ENCODE measurements around the gene SPDYE6. TPM values are rescaled to one million over a fixed set of nuclear protein-coding genes. Genes with fewer than 3 reads are reported as not detected.

The SPDYE6 gene
- total RNA-seq, 1 experiment from 2014 or later, result not detected

DNA sequence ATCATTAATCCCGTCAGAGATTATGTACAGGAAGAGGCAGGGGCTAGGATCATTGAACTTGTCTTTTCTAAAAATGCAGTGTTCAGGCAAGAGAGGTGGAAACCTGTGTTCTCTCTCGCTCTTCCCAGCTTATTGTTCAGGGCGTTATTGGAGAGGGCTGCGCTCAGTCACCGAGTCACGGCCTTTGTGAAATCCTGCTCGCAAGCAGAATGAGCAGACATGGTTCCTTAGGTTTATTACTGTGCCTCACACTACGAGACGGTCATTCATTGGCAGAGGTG lies 39.3 kb upstream of the SPDYE6 start (continued):
- no peak for TF ChIP-seq ZFX (IDR thresholded peaks at IDR 0.05)
- TF ChIP-seq EZH2 (IDR thresholded peaks at IDR 0.05), result no peak
- no peak for TF ChIP-seq SIN3A (IDR thresholded peaks at IDR 0.05; ENCODE audit: low read depth)
- no peak for TF ChIP-seq FOSL1 (IDR thresholded peaks at IDR 0.05; ENCODE audit: low read depth)

DNA sequence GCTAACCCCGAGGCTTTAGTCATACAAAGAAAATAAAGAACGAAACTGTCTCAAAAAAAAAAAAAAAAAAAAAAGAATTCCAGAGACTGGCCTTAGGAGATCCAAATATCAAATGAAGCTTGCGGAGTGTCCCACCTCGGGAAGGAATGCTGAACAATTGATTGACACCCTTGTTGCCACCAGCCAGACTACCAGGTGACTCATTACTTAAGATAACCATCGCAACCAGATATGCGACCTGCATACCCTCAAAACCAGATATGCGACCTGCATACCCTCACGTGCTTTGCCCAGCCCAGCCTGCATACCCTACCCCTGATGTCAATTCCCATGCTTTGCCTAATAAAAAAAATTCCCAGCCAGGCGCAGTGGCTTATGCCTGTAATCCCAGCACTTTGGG lies 37.2 kb upstream of the SPDYE6 start:
- CTCF ChIA-PET, result no interaction called here
- DNase-seq (ENCODE audit: low read depth, low spot score), result no peak
- no TSS peak for BruUV-seq (replicated peaks)

More for the DNA sequence above, 37.2 kb upstream of the SPDYE6 start:
- intact Hi-C loops (cut with micrococcal nuclease), result no loop called here
- peak overlapping the region; percentile 40 for H3K4me2 ChIP-seq (ENCODE audit: low read length)
- ChIA-PET POLR2A (no interaction called here), RAD21 (ENCODE audit: low non-redundant PET in 1 of 2, low total read pairs in 2 of 2, uncharacterized antibody in 2 of 2, unreplicated experiment in 2 of 2) (no interaction called here)
- peak overlapping the region; percentile 33; the same call in 1 of the 2 replicates for H3K27ac ChIP-seq (ENCODE audit: low read depth, low read length)
- H3K4me1 ChIP-seq (ENCODE audit: control insufficient read depth in 1 of 2, insufficient read depth in 2 of 2, low read length in 2 of 2), result peaks cover 24 to 31% of the 10 kb centered on the region in 2 experiments
- H3K9ac ChIP-seq (ENCODE audit: low read length), result no peak overlapping the region
- no peaks in the 10 kb centered on the region for H3K9me3 ChIP-seq (ENCODE audit: control insufficient read depth in 1 of 2, insufficient read depth in 1 of 2, low read depth in 1 of 2, low read length in 2 of 2)
- peaks cover 20% of the 10 kb centered on the region for H3K79me2 ChIP-seq (ENCODE audit: insufficient read depth, low read length)
- no peak overlapping the region for H2AFZ ChIP-seq (ENCODE audit: low read depth, low read length, poor library complexity, severe bottlenecking)
- no peaks in the 10 kb centered on the region for H3K9me2 ChIP-seq (ENCODE audit: insufficient read depth)
- no peak for TF ChIP-seq SP1 (IDR thresholded peaks at IDR 0.05; ENCODE audit: low read depth)
- TF ChIP-seq, protein P1, sequence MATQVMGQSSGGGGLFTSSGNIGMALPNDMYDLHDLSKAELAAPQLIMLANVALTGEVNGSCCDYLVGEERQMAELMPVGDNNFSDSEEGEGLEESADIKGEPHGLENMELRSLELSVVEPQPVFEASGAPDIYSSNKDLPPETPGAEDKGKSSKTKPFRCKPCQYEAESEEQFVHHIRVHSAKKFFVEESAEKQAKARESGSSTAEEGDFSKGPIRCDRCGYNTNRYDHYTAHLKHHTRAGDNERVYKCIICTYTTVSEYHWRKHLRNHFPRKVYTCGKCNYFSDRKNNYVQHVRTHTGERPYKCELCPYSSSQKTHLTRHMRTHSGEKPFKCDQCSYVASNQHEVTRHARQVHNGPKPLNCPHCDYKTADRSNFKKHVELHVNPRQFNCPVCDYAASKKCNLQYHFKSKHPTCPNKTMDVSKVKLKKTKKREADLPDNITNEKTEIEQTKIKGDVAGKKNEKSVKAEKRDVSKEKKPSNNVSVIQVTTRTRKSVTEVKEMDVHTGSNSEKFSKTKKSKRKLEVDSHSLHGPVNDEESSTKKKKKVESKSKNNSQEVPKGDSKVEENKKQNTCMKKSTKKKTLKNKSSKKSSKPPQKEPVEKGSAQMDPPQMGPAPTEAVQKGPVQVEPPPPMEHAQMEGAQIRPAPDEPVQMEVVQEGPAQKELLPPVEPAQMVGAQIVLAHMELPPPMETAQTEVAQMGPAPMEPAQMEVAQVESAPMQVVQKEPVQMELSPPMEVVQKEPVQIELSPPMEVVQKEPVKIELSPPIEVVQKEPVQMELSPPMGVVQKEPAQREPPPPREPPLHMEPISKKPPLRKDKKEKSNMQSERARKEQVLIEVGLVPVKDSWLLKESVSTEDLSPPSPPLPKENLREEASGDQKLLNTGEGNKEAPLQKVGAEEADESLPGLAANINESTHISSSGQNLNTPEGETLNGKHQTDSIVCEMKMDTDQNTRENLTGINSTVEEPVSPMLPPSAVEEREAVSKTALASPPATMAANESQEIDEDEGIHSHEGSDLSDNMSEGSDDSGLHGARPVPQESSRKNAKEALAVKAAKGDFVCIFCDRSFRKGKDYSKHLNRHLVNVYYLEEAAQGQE (IDR thresholded peaks at IDR 0.05; ENCODE audit: low read depth), result no peak
- TF ChIP-seq CEBPB (IDR thresholded peaks at IDR 0.05; ENCODE audit: low read depth), result no peak
- TF ChIP-seq TCF7L2 (IDR thresholded peaks at IDR 0.05; ENCODE audit: borderline replicate concordance, extremely low read depth, insufficient read depth, insufficient read length), result no peak
- TF ChIP-seq RAD21 (IDR thresholded peaks at IDR 0.05; ENCODE audit: low read depth), result no peak
- no peak for TF ChIP-seq SIN3A (IDR thresholded peaks at IDR 0.05; ENCODE audit: low read depth)
- no peak for TF ChIP-seq JUND (IDR thresholded peaks at IDR 0.05)
- TF ChIP-seq, protein P2, sequence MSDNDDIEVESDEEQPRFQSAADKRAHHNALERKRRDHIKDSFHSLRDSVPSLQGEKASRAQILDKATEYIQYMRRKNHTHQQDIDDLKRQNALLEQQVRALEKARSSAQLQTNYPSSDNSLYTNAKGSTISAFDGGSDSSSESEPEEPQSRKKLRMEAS (IDR thresholded peaks at IDR 0.05), result no peak
- TF ChIP-seq EGR1 (IDR thresholded peaks at IDR 0.05; ENCODE audit: low read depth), result no peak
- TF ChIP-seq ELF1 (IDR thresholded peaks at IDR 0.05; ENCODE audit: borderline replicate concordance, low read depth), result no peak
- no peak for TF ChIP-seq YY1 (IDR thresholded peaks at IDR 0.05; ENCODE audit: extremely low read depth, insufficient replicate concordance, low read depth, low read length)
- TF ChIP-seq, protein P3, sequence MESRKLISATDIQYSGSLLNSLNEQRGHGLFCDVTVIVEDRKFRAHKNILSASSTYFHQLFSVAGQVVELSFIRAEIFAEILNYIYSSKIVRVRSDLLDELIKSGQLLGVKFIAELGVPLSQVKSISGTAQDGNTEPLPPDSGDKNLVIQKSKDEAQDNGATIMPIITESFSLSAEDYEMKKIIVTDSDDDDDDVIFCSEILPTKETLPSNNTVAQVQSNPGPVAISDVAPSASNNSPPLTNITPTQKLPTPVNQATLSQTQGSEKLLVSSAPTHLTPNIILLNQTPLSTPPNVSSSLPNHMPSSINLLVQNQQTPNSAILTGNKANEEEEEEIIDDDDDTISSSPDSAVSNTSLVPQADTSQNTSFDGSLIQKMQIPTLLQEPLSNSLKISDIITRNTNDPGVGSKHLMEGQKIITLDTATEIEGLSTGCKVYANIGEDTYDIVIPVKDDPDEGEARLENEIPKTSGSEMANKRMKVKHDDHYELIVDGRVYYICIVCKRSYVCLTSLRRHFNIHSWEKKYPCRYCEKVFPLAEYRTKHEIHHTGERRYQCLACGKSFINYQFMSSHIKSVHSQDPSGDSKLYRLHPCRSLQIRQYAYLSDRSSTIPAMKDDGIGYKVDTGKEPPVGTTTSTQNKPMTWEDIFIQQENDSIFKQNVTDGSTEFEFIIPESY (IDR thresholded peaks at IDR 0.05; ENCODE audit: extremely low read depth, insufficient replicate concordance, low read length), result no peak
- no peak for TF ChIP-seq CBX3 (IDR thresholded peaks at IDR 0.05; ENCODE audit: low read depth)
- no peak for TF ChIP-seq POLR2AphosphoS5 (IDR thresholded peaks at IDR 0.05; ENCODE audit: low read depth, low read length)
- TF ChIP-seq EZH2phosphoT487 (IDR thresholded peaks at IDR 0.05; ENCODE audit: borderline replicate concordance), result no peak
- no peak for TF ChIP-seq SRF (IDR thresholded peaks at IDR 0.05; ENCODE audit: low read depth)
- no peak for TF ChIP-seq ZNF274 (IDR thresholded peaks at IDR 0.05; ENCODE audit: low read depth, low read length)
- no peak for TF ChIP-seq ZFX (IDR thresholded peaks at IDR 0.05)
- TF ChIP-seq FOSL1 (IDR thresholded peaks at IDR 0.05; ENCODE audit: low read depth), result no peak
- no peak for TF ChIP-seq POLR2A (IDR thresholded peaks at IDR 0.05; ENCODE audit: borderline replicate concordance, extremely low read depth, insufficient read depth, insufficient read length)
- no peaks in the 10 kb centered on the region for H4K20me1 ChIP-seq (ENCODE audit: insufficient read depth)
- no peaks in the 10 kb centered on the region for H3K27me3 ChIP-seq (ENCODE audit: insufficient read depth, low read length)
- ATAC-seq, result peak; percentile 32; the same call in 1 of the 2 replicates
- peaks cover 4 to 11% of the 10 kb centered on the region in 2 experiments; a peak in 2 of 4 replicates for H3K36me3 ChIP-seq (ENCODE audit: control insufficient read depth in 1 of 2, insufficient read depth in 2 of 2, low read length in 2 of 2)
- no peak overlapping the region for H3K4me3 ChIP-seq (replicated peaks in 1 of 2; ENCODE audit: low read depth in 1 of 2, low read length in 2 of 2)
